HG03139 (cell line): ENCODE measurements around the gene SASH3.
A peak's percentile ranks its signal among the peaks of the same experiment; 100 is the strongest.

Source experiments
- ATAC-seq: cut with Tn5 transposase; IDR thresholded peaks from one replicate; pipeline ENCODE4 v1.9.1; 2021; ENCODE audit not compliant: unreplicated experiment

The SASH3 gene

GRCh38 chrX:129755779-129756650 is 23.7 kb upstream of the SASH3 start:
- no peak for ATAC-seq

GRCh38 chrX:129759576-129760061 is 20.1 kb upstream of the SASH3 start:
- ATAC-seq: no peak

GRCh38 chrX:129760155-129760554 is 19.6 kb upstream of the SASH3 start:
- ATAC-seq: no peak

DNA sequence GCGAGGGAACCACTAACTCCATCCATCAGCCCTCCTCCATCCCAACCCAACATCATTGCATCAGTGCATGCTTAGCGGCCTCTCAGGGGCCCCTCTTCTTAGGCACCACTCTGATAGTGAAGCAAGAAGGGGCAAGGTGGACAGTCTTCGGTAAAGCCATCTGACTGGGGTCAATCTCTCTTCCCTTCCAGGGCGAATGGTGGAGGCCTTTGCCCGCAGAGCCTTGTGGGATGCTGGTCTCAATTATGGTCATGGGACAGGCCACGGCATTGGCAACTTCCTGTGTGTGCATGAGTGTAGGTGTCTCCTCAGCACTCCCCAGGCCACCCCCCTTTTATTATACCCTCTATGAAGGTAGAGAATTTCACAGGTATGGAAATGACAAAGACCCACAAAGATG is 18.8 kb upstream of the SASH3 start:
- ATAC-seq: no peak

DNA sequence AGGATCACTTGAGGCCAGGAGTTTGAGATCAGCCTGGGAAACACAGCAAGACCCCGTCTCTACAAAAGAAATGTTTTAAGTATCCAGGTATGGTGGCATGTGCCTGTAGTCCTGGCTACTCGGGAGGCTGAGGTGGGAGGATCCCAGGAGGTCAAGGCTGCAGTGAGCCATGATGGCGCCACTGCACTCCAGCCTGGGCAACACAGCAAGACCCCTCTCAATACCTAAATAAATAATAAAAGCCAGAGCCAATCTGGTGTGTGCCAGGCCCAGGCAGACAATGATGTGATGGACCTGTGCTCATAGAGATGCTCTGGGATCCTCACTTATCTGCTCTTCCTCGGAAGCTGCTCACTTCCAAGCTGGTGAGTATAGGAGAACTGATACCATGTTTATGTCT is 18.2 kb upstream of the SASH3 start:
- no peak for ATAC-seq

DNA sequence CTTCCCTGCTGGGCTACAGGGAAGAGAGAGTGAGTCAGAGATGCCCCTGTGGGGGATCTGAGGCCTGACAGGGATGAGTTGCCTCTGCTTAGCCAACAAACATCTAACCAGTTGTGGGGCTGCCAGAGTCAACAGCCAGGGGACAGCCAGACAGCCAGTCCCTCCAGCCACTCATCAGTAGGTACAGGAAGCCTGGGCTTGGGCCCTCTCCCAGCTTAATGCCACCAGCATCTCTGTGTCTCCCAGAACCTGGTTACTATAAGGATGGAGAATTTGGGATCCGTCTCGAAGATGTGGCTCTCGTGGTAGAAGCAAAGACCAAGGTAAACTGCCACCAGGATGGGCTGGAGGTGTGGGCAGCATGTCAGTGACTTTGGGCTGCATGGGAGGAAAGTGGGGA is 17.3 kb upstream of the SASH3 start:
- no peak for ATAC-seq

DNA sequence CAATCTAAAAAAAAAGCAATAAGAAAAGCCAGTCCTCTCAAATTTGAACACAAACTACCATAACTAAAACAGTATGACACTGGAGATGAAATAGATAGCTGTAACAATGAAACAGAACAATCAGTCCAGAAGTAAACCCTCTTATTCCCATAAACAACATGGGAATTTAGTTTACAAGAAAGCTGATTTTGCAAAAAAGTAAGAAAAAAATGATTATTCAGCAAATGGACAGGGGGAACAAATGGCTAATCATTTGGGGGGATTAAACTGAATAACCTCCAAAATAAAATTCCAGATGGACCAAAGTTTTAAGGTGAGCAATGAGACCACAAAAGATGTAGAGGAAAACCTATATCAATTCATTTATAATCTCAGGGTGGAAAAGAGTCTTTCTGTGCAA is 16.1 kb upstream of the SASH3 start:
- no peak for ATAC-seq

DNA sequence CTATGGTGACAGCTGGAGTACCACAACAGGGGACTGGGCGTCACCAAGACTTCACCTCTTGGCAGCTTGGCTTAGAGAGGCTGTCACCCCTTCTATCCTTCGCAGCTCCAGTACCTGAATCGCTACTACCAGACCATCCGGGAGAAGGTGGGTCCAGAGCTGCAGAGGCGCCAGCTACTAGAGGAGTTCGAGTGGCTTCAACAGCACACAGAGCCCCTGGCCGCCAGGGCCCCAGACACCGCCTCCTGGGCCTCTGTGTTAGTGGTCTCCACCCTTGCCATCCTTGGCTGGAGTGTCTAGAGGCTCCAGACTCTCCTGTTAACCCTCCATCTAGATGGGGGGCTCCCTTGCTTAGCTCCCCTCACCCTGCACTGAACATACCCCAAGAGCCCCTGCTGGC is 11.6 kb upstream of the SASH3 start:
- no peak for ATAC-seq

DNA sequence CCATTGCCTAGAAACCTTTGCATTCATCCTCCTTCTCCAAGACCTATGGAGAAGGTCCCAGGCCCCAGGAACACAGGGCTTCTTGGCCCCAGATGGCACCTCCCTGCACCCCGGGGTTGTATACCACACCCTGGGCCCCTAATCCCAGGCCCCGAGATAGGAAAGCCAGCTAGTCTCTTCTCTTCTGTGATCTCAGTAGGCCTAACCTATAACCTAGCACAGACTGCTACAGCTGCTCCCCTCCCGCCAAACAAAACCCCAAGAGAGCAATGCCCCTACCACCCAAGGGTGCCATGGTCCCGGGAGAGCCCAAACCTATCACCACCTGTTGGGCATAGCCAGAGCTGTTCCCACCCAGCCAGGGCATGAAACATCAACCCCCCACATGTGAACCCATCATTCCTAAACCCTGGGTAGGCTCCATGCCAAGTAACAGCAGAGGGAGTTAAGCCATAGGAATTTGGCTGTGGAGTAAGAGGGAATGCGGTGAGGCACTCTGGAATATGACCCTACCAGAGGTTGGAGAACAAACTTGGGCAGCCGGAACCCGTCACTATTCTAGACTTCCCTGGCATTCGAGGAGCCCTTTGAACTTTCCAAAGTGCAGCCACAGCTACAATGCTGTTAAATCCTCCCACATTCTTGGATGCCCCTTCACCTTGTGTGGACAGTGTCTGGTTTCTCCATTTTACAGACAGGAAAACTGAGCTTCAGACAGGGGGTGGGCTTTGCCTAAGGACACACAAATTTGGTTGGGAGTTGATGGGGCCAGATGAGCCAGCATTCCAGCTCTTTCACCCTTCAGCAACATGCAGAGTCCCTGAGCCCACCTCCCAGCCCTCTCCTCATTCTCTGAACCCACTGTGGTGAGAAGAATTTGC is 10.9 kb upstream of the SASH3 start:
- ATAC-seq: no peak

- ATAC-seq: peak; percentile 49
Observed at GRCh38 chrX:129769467-129770154, 10.1 kb upstream of the SASH3 start.

- no peak for ATAC-seq
Observed at GRCh38 chrX:129771266-129771995, 8.3 kb upstream of the SASH3 start.

- ATAC-seq: peak; percentile 56
Observed at GRCh38 chrX:129772796-129773431, 6.8 kb upstream of the SASH3 start.

GRCh38 chrX:129773649-129774458 is 5.9 kb upstream of the SASH3 start:
- ATAC-seq: no peak

GRCh38 chrX:129777218-129778030 is 2.3 kb upstream of the SASH3 start:
- peak; percentile 24 for ATAC-seq

GRCh38 chrX:129779086-129779672 is 570 bp upstream of the SASH3 start:
- ATAC-seq: no peak

DNA sequence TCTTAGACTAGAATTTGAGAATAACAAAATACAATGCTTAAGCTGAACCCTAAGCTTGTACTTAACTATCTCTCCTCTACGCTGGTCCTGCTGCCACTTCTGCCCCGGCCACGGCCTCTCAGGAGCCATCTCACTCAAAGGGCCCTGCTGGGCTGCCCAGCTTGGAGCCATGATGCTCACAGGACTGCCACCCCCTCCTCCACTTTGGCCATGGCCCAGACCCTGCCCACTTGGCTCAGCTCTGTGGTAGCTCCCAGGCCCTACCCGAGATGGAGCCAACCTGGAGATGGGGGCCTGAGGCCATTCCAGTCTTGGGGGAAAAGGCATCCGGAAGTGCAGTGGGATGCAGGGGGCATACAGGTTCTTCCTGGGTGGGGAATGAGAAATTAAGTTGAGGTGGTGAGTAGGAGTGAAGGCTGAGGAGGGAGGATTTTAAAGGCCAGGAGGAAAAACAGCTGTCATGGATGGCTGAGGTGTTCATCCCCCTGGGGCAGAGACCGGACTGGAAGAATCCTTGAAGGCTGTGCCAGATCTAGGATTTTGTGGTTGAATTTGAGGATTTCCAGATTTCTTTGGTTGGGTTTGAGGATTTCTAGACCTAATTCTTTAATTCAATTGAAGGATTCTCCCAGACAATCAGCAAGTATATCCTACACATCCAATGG is 824 bp downstream of the SASH3 start:
- ATAC-seq: no peak

GRCh38 chrX:129781134-129781672 is 1.5 kb downstream of the SASH3 start:
- peak; percentile 64 for ATAC-seq
